Fibroblast of pulmonary artery (primary cell): ENCODE results near the gene NFAT5.

Source experiments
- DNase-seq: peaks from one replicate; pipeline ENCODE4 v3.0.0-alpha.2; 2010; ENCODE audit warnings: low read depth
- H3K4me3 ChIP-seq: replicated peaks from 2 replicates; pipeline ENCODE4 v1.5.1; 2011; ENCODE audit warnings: low read depth, mild to moderate bottlenecking, control low read depth, low read length, moderate library complexity
- CTCF ChIP-seq: IDR thresholded peaks from 2 replicates; pipeline ENCODE4 v1.5.1; 2011; ENCODE audit warnings: mild to moderate bottlenecking, control low read depth, low read length, inconsistent platforms; ENCODE audit errors: missing control alignments

Gene NFAT5

GRCh38 chr16:69599731-69600130 lies 34.0 kb downstream of the NFAT5 start:
- no peak for TF ChIP-seq CTCF
- DNase-seq = no peak
- no peak overlapping the region for H3K4me3 ChIP-seq

- H3K4me3 ChIP-seq = no peak overlapping the region
- no peak for TF ChIP-seq CTCF
- DNase-seq = no peak
Measured at GRCh38 chr16:69600202-69600601, 34.4 kb downstream of the NFAT5 start.

GRCh38 chr16:69601250-69601649 lies 35.5 kb downstream of the NFAT5 start:
- no peak for TF ChIP-seq CTCF
- no peak overlapping the region for H3K4me3 ChIP-seq

DNA sequence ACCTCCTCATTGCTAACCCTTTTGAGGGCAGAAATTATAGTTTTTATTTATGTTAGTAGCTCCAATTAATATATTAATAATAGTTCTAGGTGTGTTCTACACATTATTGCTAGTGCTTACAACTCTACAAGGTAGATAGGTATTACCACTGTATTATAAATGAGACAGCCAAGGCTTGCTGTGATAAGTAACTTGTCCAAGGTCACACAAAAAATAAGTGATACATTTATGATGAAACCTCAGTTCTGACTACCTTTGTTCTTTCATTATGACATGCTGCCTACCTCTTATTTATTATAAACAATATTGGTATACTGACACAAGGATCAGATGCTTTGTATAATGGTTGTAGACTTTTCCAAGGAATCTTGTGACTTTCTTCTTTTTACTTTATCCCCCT lies 41.2 kb downstream of the NFAT5 start:
- TF ChIP-seq CTCF = no peak
- H3K4me3 ChIP-seq = no peak overlapping the region
- no peak for DNase-seq

More at GRCh38 chr16:69601250-69601649, 35.5 kb downstream of the NFAT5 start:
- no peak for DNase-seq

- no peak for TF ChIP-seq CTCF
- no peak for DNase-seq
- H3K4me3 ChIP-seq = no peak overlapping the region
Measured at GRCh38 chr16:69607674-69608073, 41.9 kb downstream of the NFAT5 start.

GRCh38 chr16:69610356-69610755 lies 44.6 kb downstream of the NFAT5 start:
- H3K4me3 ChIP-seq = no peak overlapping the region
- no peak for TF ChIP-seq CTCF
- no peak for DNase-seq

DNA sequence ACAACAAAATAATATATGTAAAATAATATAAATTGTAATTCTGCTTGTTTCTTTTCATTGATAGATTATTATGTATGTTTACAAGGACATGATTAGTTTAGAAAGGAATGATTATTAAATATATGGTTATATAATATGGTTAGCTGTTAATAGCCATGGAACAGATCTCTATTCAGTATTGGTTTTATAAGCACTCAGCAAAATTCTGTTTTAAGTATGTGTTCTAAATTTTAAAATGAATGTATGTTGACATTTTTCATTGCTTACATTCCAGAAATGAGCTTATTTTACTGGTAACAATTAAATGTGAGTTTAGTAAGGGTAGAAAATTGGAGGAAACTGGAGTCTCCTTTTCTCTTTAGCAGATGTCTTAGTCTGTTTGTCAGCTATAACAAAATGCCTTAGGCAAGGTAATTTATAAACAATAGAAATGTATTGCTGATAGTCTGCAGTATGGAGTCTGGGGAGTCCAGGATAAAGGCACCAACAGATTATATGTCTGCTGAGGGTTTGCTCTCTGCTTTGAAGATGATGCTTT lies 45.4 kb downstream of the NFAT5 start:
- TF ChIP-seq CTCF = no peak
- DNase-seq = no peak
- no peak overlapping the region for H3K4me3 ChIP-seq
